ENCODE measurements around the gene NTM.

The NTM gene

DNA sequence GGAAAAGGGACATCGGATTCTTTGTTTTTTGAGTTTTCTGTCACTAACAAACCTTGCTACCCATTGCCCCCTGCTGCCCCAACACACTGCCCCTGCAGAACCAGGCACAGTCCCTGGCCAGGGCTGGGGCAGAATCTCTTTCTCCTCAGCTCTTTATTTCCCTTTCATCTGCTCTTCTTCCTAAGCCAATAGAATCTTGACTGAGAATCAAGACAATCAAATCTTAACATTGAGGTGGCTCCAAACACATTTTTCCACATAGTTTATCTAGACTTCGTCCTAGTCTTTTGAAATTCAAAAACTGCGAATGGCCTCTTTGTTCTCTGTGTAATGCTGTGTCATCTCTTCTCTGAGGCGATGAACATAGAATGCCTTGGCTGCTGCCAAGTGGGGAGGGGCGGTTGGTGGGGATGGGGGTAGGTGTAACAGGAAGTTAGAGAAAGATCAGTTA is 16.1 kb upstream of the NTM start:
- H3K4me3 ChIP-seq (ENCODE audit: low read depth, low read length), result no peak overlapping the region
- TF ChIP-seq, protein P1, sequence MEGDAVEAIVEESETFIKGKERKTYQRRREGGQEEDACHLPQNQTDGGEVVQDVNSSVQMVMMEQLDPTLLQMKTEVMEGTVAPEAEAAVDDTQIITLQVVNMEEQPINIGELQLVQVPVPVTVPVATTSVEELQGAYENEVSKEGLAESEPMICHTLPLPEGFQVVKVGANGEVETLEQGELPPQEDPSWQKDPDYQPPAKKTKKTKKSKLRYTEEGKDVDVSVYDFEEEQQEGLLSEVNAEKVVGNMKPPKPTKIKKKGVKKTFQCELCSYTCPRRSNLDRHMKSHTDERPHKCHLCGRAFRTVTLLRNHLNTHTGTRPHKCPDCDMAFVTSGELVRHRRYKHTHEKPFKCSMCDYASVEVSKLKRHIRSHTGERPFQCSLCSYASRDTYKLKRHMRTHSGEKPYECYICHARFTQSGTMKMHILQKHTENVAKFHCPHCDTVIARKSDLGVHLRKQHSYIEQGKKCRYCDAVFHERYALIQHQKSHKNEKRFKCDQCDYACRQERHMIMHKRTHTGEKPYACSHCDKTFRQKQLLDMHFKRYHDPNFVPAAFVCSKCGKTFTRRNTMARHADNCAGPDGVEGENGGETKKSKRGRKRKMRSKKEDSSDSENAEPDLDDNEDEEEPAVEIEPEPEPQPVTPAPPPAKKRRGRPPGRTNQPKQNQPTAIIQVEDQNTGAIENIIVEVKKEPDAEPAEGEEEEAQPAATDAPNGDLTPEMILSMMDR (IDR thresholded peaks at IDR 0.05; ENCODE audit: low read depth, low read length), result no peak

DNA sequence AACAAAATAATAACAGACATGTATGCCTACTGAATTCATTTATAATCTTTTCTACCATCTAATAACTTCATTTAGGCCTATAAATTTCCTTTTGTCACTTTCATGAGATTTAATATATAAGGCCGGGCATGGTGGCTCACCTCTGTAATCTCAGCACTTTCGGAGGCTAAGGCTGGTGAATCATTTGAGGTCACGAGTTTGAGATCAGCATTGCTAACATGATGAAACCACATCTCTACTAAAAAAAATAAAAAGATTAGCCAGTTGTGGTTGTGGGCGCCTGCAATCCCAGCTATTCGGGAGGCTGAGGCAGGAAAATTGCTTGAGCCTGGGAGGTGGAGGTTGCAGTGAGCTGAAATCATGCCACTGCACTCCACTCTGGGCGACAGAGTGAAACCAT is 14.2 kb upstream of the NTM start:
- no peak overlapping the region for H3K4me3 ChIP-seq (ENCODE audit: low read depth, low read length)
- TF ChIP-seq, protein P1 (IDR thresholded peaks at IDR 0.05; ENCODE audit: low read depth, low read length), result no peak

DNA sequence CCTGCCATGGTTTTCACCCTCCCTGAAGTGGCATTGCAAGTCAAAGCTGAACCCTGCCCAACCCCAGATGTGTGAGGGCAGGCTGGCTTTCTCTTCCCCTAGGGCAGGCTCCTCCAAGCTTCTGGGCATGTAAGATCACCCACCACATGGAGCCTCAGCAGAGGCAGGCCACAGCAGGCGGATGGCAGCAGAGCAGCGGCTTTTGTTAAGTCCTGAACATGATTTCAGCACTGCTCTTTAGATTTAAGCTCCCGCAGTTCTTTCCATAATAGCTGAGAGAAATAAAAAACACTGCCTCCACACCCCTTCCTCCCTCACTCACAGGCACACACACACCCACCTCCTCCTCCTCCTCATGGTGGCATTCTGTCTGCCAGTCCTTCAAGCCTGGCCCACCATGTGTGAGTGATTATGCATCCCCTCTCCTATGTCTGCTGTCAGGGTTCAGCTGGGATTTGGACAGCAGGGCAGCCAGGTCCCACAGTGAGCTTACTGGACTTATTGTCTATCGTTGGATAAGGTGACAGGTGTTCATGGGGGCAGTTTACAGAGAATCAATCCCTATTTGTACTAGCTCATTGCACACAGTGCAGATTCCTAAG is 5.0 kb upstream of the NTM start:
- TF ChIP-seq, protein P1 (IDR thresholded peaks at IDR 0.05; ENCODE audit: low read depth, low read length), result no peak
- H3K4me3 ChIP-seq (ENCODE audit: low read depth, low read length), result no peak overlapping the region

DNA sequence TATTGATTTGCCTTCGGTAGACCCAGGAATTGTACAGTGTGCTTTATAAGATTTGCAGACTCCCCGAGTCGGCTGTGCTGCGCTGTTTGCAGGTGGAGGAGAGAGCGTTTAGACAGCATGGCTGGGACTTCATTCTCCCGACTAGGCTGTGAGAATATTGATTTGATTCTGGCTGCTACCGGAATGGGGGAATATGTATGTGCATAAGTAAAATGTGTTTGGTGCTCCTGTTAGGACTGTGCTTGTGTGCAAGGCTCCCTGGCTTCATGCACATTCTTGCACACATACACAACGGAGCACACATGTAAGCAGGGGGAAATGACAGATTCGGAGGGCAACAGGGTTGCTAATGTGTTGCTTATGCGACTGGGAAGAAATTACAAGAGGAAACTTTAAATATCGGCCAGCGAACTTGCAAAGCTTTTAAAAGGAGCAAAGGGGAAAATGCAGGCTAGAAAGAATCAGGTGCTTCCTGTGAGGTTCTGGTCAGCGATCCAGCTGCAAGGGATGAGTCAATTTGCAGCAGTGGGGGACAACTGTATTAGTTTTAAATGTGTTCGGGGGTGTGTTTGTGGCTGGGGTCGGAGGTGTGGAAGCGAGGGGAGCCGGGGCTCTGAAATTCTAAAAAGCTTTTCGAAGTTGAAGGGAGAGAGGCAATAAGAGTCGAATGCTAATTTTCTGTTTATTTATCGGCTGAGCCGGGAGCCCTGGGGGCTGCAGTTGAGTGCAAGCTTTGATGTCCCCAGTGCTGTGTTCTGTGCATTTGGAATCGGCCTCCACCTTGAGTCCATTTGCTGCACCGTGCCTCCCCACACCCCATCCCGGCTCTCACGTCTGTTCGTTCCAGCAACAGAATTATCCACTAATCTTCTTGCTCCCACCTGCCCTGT is 731 bp downstream of the NTM start:
- TF ChIP-seq, protein P1 (IDR thresholded peaks at IDR 0.05; ENCODE audit: low read depth, low read length), result no peak
- H3K4me3 ChIP-seq (ENCODE audit: low read depth, low read length), result no peak overlapping the region

DNA sequence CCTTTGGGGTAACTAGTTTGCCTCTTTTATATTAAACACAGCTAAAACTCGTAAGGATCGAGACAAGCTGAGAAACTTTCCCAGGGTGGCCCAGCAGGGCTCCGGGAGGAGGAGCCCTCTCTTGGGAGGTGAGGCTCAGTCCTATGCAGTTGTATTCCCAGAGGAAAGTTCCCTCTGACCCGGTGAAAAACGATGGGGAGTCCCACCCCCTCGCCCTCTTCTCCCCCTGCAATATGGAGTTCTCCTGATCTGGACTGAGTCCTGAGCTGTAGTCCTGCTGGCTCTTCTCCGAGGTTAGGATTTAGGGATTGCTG is 1.3 kb downstream of the NTM start:
- TF ChIP-seq, protein P1 (IDR thresholded peaks at IDR 0.05; ENCODE audit: low read depth, low read length), result no peak
- no peak overlapping the region for H3K4me3 ChIP-seq (ENCODE audit: low read depth, low read length)

DNA sequence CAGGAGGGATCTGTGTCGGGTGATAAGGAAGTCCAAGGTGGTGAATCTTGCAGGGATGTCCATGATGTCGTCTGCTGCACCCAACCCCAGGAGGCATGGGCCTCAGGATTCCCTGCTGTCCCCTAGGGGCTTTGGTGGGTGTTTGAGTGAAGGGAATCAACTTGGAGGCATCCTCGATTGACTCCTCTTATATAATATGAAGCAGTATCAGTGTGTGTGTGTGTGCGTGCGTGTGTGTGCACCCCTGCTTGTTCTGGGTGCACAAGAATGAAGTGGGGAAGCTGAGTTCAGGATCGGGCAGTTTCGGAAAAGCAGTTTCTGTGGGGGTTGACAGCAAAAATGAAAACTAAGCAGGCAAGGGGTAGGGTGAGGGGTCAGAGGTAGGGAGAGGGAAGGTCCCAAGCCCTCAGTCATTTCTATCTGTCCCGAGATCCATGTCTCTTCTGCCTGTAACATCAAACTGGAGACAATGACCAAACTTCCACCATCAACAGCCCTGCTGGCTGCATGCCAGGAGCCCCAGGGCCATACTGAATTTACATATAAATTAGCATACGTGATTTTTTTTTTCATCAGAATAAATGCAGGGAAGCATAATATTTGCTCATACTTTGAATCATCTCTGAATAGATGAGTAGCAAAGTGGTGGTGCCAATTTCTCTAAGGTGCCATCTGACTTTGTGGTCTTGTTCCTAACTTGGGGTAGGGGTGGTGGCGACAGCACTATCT is 2.0 kb downstream of the NTM start:
- TF ChIP-seq, protein P1 (IDR thresholded peaks at IDR 0.05; ENCODE audit: low read depth, low read length), result no peak

More for the DNA sequence above, 2.0 kb downstream of the NTM start:
- H3K4me3 ChIP-seq (ENCODE audit: low read depth, low read length), result no peak overlapping the region
